ENCODE measurements around the gene FAM89B. TPM values are rescaled to one million over a fixed set of nuclear protein-coding genes. Genes with fewer than 3 reads are reported as not detected.

Gene FAM89B
- total and polyA plus RNA-seq, 2 of the 8 experiments (the other 6 are each of a cell fraction or from before 2014, with no cell fraction given): 15.8 to 32.4 TPM

- no peak for TF ChIP-seq CHD7 (IDR thresholded peaks at IDR 0.05; ENCODE audit: insufficient replicate concordance, low read length)
- TF ChIP-seq BACH1 (IDR thresholded peaks at IDR 0.05; ENCODE audit: low read length): peak; percentile 89
- TF ChIP-seq HDAC2 (IDR thresholded peaks at IDR 0.05; ENCODE audit: borderline replicate concordance in 1 of 2, low read depth in 2 of 2, low read length in 2 of 2): peak in 1 of 2 experiments; percentile 75; a peak in 1 of 4 replicates
Observed at GRCh38 chr11:65540290-65541092, 31.8 kb upstream of the FAM89B start (continued).

Data from H1 (cell line).